CD4-positive, alpha-beta T cell (primary cell): Measurements from ENCODE around the gene A1BG. TPM values are rescaled to one million over a fixed set of nuclear protein-coding genes. Genes with fewer than 3 reads are reported as not detected.

Experiments used
- ATAC-seq: fragments of 200-7000 bp; cut with Tn5 transposase; one replicate; pipeline ENCODE4 v1.10.0; 2022; ENCODE audit warnings: mild to moderate bottlenecking; ENCODE audit not compliant: poor library complexity
- CTCF ChIA-PET: fragments of 350-600 bp; sonication (Branson Sonifier 250); formaldehyde crosslinking; loops from one replicate; lab custom pipeline; 2021; ENCODE audit warnings: antibody characterized with exemption, inconsistent platforms; lab: Charles Lee
- POLR2A ChIA-PET: fragments of 350-600 bp; sonication (Branson Sonifier 250); formaldehyde crosslinking; loops from one replicate; lab custom pipeline; 2021; ENCODE audit warnings: antibody characterized with exemption, inconsistent platforms; lab: Charles Lee
- DNase-seq, 14 experiments: peaks; one replicate each; pipeline ENCODE4 v3.0.0-alpha.2; 2013 to 2020; ENCODE audit warnings: mixed read lengths in 2 of 14
- H3K27ac ChIP-seq, 2 donors: one replicate each; pipeline versions ENCODE4 v1.5.1 to v1.7.0; 2013; ENCODE audit warnings: low read length in 2 of 2, low read depth in 1 of 2, mild to moderate bottlenecking in 1 of 2
- H3K27me3 ChIP-seq, 2 experiments: 1 replicate in 1 of 2; 2 replicates in 1 of 2; pipeline versions ENCODE4 v1.6.1 to v1.7.0; 2013; ENCODE audit warnings: low read length in 2 of 2, control low read depth in 1 of 2, mild to moderate bottlenecking in 1 of 2, moderate library complexity in 1 of 2; ENCODE audit not compliant: insufficient read depth in 2 of 2, control insufficient read depth in 1 of 2
- H3K36me3 ChIP-seq: one replicate; pipeline ENCODE4 v1.6.1; 2013; ENCODE audit warnings: low read length, control low read depth; ENCODE audit not compliant: insufficient read depth
- H3K4me1 ChIP-seq: one replicate; pipeline ENCODE4 v1.6.1; 2013; ENCODE audit warnings: low read length, control low read depth; ENCODE audit not compliant: insufficient read depth
- H3K4me3 ChIP-seq: one replicate; pipeline ENCODE4 v1.5.1; 2013; ENCODE audit warnings: mild to moderate bottlenecking, low read length, moderate library complexity
- H3K9me3 ChIP-seq, 2 experiments: 1 replicate in 1 of 2; 2 replicates in 1 of 2; pipeline versions ENCODE4 v1.6.1 to v1.7.0; 2013; ENCODE audit warnings: low read length in 2 of 2, mild to moderate bottlenecking in 2 of 2, control low read depth in 1 of 2, moderate library complexity in 1 of 2; ENCODE audit not compliant: control insufficient read depth in 1 of 2, insufficient read depth in 1 of 2
- H3K27ac Mint-ChIP-seq: one replicate; pipeline ENCODE4 v1.8.0; 2020; ENCODE audit warnings: mixed read lengths
- H3K27me3 Mint-ChIP-seq: one replicate; pipeline ENCODE4 v1.8.0; 2021; ENCODE audit warnings: mixed read lengths
- H3K36me3 Mint-ChIP-seq: one replicate; pipeline ENCODE4 v1.8.0; 2021; ENCODE audit warnings: low read depth, mixed read lengths
- H3K4me1 Mint-ChIP-seq: one replicate; pipeline ENCODE4 v1.8.0; 2021; ENCODE audit warnings: low read depth, mixed read lengths
- H3K4me3 Mint-ChIP-seq: one replicate; pipeline ENCODE4 v1.8.0; 2020; ENCODE audit warnings: mild to moderate bottlenecking, mixed read lengths
- H3K9me3 Mint-ChIP-seq: one replicate; pipeline ENCODE4 v1.8.0; 2020; ENCODE audit warnings: mixed read lengths
- intact Hi-C, 2 experiments: fragments of 100-400 bp; cut with DNase I in 1 of 2; cut with micrococcal nuclease in 1 of 2; formaldehyde crosslinking; loops; one replicate each; pipeline versions ENCODE4 v1.15.1 to v1.9.0; 2023 to 2025; cut with DNase I, micrococcal nuclease
- total RNA-seq, 174 experiments: library from RNA in 2 of 174; stranded (reverse) in 2 of 174; gene quantifications; one replicate each; pipeline ENCODE4 v1.2.3 and lab custom pipeline; 2021 to 2026
- TF ChIP-seq, protein P1 (sequence below): fragments of 200-600 bp; IDR thresholded peaks from one replicate; pipeline ENCODE4 v1.8.0; 2022; ENCODE audit warnings: antibody characterized with exemption, mild to moderate bottlenecking

The A1BG gene
- total RNA-seq, 2 experiments from 2014 or later: 7.6 to 8.4 TPM

DNA sequence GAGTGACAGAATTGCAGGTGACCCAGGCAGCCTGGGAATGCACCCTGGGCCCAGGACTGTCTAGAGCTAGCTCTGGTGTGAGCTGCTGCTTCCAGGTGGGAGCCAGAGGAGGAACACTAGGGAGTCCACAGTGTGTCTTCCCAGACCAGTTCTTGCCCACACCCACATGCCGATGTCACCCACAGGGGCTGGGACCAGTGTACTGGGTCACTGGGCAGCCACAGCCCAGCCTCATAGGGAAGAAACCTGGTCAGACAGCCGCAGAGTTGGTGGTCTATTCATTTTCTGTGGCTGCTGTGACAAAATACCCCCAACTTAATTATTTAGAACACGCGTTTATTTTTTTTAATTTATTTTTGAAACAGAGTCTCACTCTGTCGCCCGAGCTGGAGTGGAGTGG lies 45.3 kb upstream of the A1BG start:
- no peaks in the 10 kb centered on the region for H3K9me3 Mint-ChIP-seq
- Histone ChIP-seq H3K9me3 (peaks cover 0 to 9% of the 10 kb centered on the region in 2 experiments), H3K27ac (no peak overlapping the region), H3K36me3 (peaks cover 16% of the 10 kb centered on the region), H3K4me3 (no peak overlapping the region), H3K27me3 (peaks cover 16 to 21% of the 10 kb centered on the region in 2 experiments), H3K4me1 (peaks cover 24% of the 10 kb centered on the region)
- no peak overlapping the region for H3K27ac Mint-ChIP-seq
- POLR2A ChIA-PET: no interaction called here
- peaks cover 27% of the 10 kb centered on the region for H3K36me3 Mint-ChIP-seq
- H3K4me1 Mint-ChIP-seq: peaks cover 9% of the 10 kb centered on the region
- intact Hi-C loops: no loop called here
- peaks cover 29% of the 10 kb centered on the region for H3K27me3 Mint-ChIP-seq
- DNase-seq (no peak), ATAC-seq (no peak)
- TF ChIP-seq, protein P1, sequence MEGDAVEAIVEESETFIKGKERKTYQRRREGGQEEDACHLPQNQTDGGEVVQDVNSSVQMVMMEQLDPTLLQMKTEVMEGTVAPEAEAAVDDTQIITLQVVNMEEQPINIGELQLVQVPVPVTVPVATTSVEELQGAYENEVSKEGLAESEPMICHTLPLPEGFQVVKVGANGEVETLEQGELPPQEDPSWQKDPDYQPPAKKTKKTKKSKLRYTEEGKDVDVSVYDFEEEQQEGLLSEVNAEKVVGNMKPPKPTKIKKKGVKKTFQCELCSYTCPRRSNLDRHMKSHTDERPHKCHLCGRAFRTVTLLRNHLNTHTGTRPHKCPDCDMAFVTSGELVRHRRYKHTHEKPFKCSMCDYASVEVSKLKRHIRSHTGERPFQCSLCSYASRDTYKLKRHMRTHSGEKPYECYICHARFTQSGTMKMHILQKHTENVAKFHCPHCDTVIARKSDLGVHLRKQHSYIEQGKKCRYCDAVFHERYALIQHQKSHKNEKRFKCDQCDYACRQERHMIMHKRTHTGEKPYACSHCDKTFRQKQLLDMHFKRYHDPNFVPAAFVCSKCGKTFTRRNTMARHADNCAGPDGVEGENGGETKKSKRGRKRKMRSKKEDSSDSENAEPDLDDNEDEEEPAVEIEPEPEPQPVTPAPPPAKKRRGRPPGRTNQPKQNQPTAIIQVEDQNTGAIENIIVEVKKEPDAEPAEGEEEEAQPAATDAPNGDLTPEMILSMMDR: no peak
- H3K4me3 Mint-ChIP-seq: no peak overlapping the region
- CTCF ChIA-PET: no interaction called here

DNA sequence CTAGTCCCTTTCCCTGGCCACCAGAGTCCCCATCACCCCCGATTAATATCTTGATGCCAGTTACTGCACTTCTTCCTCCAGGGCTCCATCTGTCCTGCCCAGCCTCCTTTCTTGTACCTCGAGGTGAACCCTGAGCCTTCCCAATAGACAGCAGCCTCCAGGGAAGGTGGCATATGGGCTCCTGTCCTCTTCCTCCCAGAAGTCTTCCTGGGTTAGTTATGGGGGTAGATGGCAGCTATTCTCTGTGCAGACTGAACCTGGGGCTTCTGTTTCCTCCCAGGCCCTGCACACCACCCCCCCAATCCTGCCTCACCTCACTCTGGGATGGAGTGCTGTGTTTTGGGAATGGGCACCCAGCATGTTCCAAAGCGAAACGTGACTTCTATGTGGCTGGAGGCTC lies 44.8 kb upstream of the A1BG start:
- Mint-ChIP-seq H3K36me3 (peaks cover 32% of the 10 kb centered on the region), H3K4me3 (no peak overlapping the region), H3K27me3 (peaks cover 29% of the 10 kb centered on the region), H3K27ac (no peak overlapping the region), H3K4me1 (peaks cover 9% of the 10 kb centered on the region), H3K9me3 (no peaks in the 10 kb centered on the region)
- H3K36me3 ChIP-seq: peaks cover 20% of the 10 kb centered on the region
- H3K27me3 ChIP-seq: peaks cover 16 to 21% of the 10 kb centered on the region in 2 experiments
- peaks cover 0 to 9% of the 10 kb centered on the region in 2 experiments for H3K9me3 ChIP-seq
- POLR2A ChIA-PET: no interaction called here
- H3K4me1 ChIP-seq: peaks cover 24% of the 10 kb centered on the region
- ATAC-seq (no peak), DNase-seq (no peak)
- CTCF ChIA-PET: no interaction called here
- intact Hi-C loops: no loop called here
- no peak overlapping the region for H3K27ac ChIP-seq
- no peak overlapping the region for H3K4me3 ChIP-seq
- TF ChIP-seq, protein P1: no peak

DNA sequence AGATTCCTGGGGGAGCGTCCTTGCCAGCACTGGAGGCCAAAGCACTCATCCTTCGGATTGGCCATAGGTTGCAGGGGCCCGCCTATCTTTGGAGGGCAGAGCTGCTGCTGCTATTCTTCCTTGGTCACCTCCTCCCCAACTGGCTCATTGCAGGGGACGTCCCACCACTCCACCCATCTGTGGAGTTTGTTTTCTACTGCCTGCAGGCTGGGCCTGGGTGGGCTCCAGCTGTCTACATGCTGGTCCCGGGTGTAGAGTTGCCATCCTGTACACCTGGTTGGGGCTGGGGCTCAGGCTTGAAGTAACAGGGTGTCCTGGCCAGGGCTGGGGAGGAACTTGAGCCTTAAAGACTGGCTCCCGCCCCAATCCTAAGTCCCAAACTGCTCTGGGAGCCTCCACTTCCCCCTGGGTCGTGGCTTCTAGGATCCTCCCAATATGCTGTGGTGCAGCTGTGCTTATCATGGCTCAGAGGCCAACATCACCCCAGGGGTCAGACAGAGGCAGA lies 44.3 kb upstream of the A1BG start:
- Mint-ChIP-seq H3K27ac (no peak overlapping the region), H3K36me3 (peaks cover 36% of the 10 kb centered on the region), H3K27me3 (peaks cover 29% of the 10 kb centered on the region), H3K4me3 (no peak overlapping the region), H3K9me3 (no peaks in the 10 kb centered on the region), H3K4me1 (peaks cover 9% of the 10 kb centered on the region)
- DNase-seq (no peak), ATAC-seq (no peak)
- Histone ChIP-seq H3K36me3 (peaks cover 25% of the 10 kb centered on the region), H3K4me3 (no peak overlapping the region), H3K4me1 (peaks cover 24% of the 10 kb centered on the region), H3K27me3 (peaks cover 16 to 21% of the 10 kb centered on the region in 2 experiments), H3K9me3 (peaks cover 0 to 9% of the 10 kb centered on the region in 2 experiments), H3K27ac (no peak overlapping the region)
- POLR2A ChIA-PET: no interaction called here
- TF ChIP-seq, protein P1: no peak
- intact Hi-C loops: no loop called here
- CTCF ChIA-PET: no interaction called here
